ENCODE results near the gene NAMPT. TPM values are rescaled to one million over a fixed set of nuclear protein-coding genes. Genes with fewer than 3 reads are reported as not detected.

NAMPT gene
- total RNA-seq, 1 donor from 2014 or later = 35.2 TPM

DNA sequence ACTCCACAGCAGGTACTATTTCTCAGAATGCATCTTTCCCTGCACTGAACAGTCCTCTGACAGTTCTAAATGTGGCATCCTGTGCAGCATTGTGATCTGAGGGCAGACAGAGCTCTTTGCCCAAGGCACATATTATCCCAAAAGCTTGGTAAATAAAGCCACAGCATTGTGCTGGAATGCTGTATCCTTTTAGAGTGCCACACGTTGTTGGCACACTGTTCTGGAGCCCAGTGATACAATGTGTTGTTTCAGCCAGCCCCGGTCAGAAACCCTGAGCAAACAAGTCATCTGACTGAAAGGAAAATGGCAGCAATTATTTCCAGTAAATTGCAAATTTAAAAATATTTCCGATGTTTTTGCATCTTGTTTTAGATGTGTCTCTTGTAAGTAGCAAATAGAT, 45.4 kb downstream of the NAMPT start:
- Mint-ChIP-seq H3K27ac (no peak overlapping the region), H3K9me3 (ENCODE audit: low read depth) (peaks cover 7% of the 10 kb centered on the region), H3K4me1 (ENCODE audit: low read depth) (no peaks in the 10 kb centered on the region), H3K27me3 (no peaks in the 10 kb centered on the region), H3K36me3 (ENCODE audit: insufficient read depth) (peaks cover 3% of the 10 kb centered on the region), H3K4me3 (ENCODE audit: low read depth) (no peak overlapping the region)
- no peak for DNase-seq (ENCODE audit: low spot score, unreplicated experiment)
- TF ChIP-seq, protein P1, sequence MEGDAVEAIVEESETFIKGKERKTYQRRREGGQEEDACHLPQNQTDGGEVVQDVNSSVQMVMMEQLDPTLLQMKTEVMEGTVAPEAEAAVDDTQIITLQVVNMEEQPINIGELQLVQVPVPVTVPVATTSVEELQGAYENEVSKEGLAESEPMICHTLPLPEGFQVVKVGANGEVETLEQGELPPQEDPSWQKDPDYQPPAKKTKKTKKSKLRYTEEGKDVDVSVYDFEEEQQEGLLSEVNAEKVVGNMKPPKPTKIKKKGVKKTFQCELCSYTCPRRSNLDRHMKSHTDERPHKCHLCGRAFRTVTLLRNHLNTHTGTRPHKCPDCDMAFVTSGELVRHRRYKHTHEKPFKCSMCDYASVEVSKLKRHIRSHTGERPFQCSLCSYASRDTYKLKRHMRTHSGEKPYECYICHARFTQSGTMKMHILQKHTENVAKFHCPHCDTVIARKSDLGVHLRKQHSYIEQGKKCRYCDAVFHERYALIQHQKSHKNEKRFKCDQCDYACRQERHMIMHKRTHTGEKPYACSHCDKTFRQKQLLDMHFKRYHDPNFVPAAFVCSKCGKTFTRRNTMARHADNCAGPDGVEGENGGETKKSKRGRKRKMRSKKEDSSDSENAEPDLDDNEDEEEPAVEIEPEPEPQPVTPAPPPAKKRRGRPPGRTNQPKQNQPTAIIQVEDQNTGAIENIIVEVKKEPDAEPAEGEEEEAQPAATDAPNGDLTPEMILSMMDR (IDR thresholded peaks at IDR 0.05; ENCODE audit: unreplicated experiment) = no peak

DNA sequence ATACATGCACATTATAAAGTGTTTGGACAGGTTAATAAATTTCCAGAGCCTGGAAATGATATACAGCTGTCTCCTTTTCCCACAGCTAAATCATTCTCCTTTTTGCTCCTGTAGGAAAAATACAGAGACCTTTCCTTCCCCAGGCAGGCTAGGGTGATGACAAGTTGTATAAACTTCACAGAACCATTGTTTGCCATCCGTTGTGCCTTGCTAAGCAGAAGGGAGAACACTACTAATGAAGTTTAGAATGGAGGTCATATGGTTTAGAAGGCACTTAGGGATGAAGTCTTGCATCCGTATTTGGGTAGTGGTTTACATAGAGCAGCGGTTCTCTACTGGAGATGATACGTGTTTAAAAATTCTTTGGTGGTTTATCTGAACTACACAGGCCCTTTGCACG, 46.0 kb downstream of the NAMPT start:
- no peaks in the 10 kb centered on the region for H3K4me1 Mint-ChIP-seq (ENCODE audit: low read depth)
- H3K27ac Mint-ChIP-seq = no peak overlapping the region
- no peak overlapping the region for H3K4me3 Mint-ChIP-seq (ENCODE audit: low read depth)
- TF ChIP-seq, protein P1 (IDR thresholded peaks at IDR 0.05; ENCODE audit: unreplicated experiment) = no peak
- peaks cover 2% of the 10 kb centered on the region for H3K9me3 Mint-ChIP-seq (ENCODE audit: low read depth)
- no peaks in the 10 kb centered on the region for H3K27me3 Mint-ChIP-seq
- no peak for DNase-seq (ENCODE audit: low spot score, unreplicated experiment)
- no peaks in the 10 kb centered on the region for H3K36me3 Mint-ChIP-seq (ENCODE audit: insufficient read depth)

DNA sequence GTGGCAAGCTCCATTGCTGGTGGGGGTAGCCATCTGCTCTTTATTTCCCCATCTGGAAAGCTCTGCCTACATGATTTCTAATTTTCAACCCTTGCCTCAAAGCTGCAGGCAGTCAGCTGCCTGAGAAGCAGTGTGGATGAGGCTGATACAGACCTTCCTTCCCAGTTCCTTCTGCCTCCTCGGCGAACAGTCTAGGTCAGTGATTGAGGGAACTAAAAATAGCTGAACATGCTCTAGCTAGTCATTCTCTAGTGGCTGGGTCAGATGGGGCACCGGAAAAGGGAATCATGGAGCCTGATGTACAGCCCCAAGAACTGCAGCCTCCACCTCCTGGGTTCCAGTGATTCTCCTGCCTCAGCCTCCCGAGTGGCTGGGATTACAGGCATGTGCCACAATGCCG, 48.7 kb downstream of the NAMPT start:
- no peaks in the 10 kb centered on the region for H3K4me1 Mint-ChIP-seq (ENCODE audit: low read depth)
- no peak overlapping the region for H3K27ac Mint-ChIP-seq
- H3K9me3 Mint-ChIP-seq (ENCODE audit: low read depth) = no peaks in the 10 kb centered on the region
- H3K27me3 Mint-ChIP-seq = no peaks in the 10 kb centered on the region
- no peak for DNase-seq (ENCODE audit: low spot score, unreplicated experiment)
- H3K36me3 Mint-ChIP-seq (ENCODE audit: insufficient read depth) = peaks cover 2% of the 10 kb centered on the region
- H3K4me3 Mint-ChIP-seq (ENCODE audit: low read depth) = no peak overlapping the region
- TF ChIP-seq, protein P1 (IDR thresholded peaks at IDR 0.05; ENCODE audit: unreplicated experiment) = no peak

DNA sequence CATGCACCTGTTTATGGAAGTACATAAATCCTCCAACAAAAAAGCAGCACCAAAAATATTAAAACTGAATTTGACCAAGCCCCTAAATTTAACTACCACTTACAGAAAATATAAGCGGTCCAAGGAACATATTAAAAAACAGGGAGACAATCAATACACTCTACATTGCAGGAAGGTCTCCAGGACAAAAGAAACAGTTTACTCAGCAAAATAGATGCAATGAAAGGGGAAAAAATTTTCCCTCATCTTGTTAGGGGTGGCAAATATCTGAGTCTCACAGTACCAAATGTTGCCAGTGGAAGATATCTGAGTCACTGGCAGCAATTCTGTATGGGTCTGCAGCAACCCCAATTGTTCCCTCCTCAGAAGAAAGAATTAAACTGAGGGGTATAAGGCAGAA, 50.4 kb downstream of the NAMPT start:
- H3K27me3 Mint-ChIP-seq = no peaks in the 10 kb centered on the region
- no peaks in the 10 kb centered on the region for H3K4me1 Mint-ChIP-seq (ENCODE audit: low read depth)
- no peak overlapping the region for H3K27ac Mint-ChIP-seq
- DNase-seq (ENCODE audit: low spot score, unreplicated experiment) = no peak
- no peaks in the 10 kb centered on the region for H3K9me3 Mint-ChIP-seq (ENCODE audit: low read depth)
- TF ChIP-seq, protein P1 (IDR thresholded peaks at IDR 0.05; ENCODE audit: unreplicated experiment) = no peak
- H3K4me3 Mint-ChIP-seq (ENCODE audit: low read depth) = no peak overlapping the region
- H3K36me3 Mint-ChIP-seq (ENCODE audit: insufficient read depth) = peaks cover 2% of the 10 kb centered on the region

DNA sequence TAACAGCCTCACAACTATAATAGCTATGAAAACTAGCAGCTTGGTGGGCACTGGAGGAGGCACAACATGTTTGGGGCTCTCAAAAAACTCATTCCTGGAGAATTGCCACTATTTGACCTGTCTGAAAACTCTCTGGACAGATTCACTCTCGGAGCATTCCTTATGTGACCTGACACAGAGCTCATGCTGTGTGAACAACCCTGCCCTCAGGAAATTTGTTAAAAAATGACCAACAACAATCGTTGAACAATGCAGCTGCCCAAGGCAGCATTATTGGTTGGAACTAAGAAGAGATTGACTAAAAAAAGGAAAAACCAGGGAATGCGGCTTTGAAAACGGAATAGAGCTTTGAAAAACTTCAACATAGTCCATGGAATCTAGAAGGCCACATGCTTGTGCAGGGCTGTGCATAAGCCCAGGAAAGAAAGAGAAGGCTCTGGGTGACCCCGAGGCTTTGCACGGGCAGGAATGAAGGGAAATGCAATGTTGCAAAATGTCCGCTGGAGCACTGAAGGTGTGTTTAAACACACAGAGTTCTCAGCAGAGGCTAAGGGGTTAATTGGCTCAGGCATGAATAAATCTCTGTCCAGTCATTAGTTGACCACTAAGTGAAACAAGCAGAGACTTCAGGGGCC, 52.8 kb downstream of the NAMPT start:
- H3K36me3 Mint-ChIP-seq (ENCODE audit: insufficient read depth) = peaks cover 2% of the 10 kb centered on the region
- no peaks in the 10 kb centered on the region for H3K9me3 Mint-ChIP-seq (ENCODE audit: low read depth)

More for the DNA sequence above, 52.8 kb downstream of the NAMPT start:
- Mint-ChIP-seq H3K27me3 (no peaks in the 10 kb centered on the region), H3K4me1 (ENCODE audit: low read depth) (no peaks in the 10 kb centered on the region), H3K4me3 (ENCODE audit: low read depth) (no peak overlapping the region), H3K27ac (no peak overlapping the region)
- no peak for DNase-seq (ENCODE audit: low spot score, unreplicated experiment)
- TF ChIP-seq, protein P1 (IDR thresholded peaks at IDR 0.05; ENCODE audit: unreplicated experiment) = no peak

Measured in progenitor cell of endocrine pancreas (in vitro differentiated cells).